ENCODE data around the gene GALM. TPM values are rescaled to one million over a fixed set of nuclear protein-coding genes. Genes with fewer than 3 reads are reported as not detected.

GALM gene
- total RNA-seq, 1 experiment from 2014 or later: 9.1 TPM

DNA sequence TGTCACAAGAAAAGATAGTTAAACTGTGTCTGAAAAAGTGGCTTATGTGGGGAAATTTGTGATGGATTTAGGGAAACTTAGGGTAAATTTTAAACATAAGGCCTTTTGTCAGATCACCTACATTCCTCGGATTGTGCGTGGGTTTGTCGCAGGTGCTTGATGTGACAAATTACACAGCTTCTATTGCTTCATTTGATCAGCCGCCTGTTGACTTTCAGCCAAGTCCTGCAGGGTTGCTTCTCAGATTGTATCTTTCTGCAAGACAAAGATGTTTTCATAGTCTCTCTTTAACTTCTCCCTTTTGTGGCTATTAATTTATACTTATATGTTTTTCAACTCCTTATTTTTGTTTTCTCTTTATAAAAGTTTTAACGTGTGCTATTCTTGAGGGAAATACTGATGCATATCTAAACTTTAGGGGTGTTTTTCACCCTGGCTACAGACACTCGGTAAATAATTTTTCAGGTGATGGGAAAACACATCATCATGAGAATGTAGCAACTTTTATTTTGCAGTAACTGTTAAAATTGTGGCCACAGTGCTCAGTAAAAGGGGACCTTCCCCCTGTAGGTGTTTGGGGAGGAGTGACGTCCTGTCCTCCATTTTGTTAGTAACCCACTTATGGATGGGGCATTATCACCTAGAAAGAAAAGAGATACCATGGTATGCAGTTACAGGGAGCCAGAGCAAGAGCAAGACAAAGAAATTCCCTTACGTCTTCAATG is 31.4 kb downstream of the GALM start:
- TF ChIP-seq, protein P1, sequence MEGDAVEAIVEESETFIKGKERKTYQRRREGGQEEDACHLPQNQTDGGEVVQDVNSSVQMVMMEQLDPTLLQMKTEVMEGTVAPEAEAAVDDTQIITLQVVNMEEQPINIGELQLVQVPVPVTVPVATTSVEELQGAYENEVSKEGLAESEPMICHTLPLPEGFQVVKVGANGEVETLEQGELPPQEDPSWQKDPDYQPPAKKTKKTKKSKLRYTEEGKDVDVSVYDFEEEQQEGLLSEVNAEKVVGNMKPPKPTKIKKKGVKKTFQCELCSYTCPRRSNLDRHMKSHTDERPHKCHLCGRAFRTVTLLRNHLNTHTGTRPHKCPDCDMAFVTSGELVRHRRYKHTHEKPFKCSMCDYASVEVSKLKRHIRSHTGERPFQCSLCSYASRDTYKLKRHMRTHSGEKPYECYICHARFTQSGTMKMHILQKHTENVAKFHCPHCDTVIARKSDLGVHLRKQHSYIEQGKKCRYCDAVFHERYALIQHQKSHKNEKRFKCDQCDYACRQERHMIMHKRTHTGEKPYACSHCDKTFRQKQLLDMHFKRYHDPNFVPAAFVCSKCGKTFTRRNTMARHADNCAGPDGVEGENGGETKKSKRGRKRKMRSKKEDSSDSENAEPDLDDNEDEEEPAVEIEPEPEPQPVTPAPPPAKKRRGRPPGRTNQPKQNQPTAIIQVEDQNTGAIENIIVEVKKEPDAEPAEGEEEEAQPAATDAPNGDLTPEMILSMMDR (IDR thresholded peaks at IDR 0.05; ENCODE audit: unreplicated experiment): no peak
- H3K27ac Mint-ChIP-seq (ENCODE audit: unreplicated experiment): no peak overlapping the region
- CTCF ChIA-PET: no interaction called here
- H3K36me3 Mint-ChIP-seq (ENCODE audit: insufficient read depth, unreplicated experiment): no peaks in the 10 kb centered on the region
- no peak overlapping the region for H3K4me3 Mint-ChIP-seq (ENCODE audit: low read depth, unreplicated experiment)
- no TSS peak for BruUV-seq (replicated peaks)
- peaks cover 10% of the 10 kb centered on the region for H3K4me1 Mint-ChIP-seq (ENCODE audit: low read depth, unreplicated experiment)
- H3K9me3 Mint-ChIP-seq (ENCODE audit: low read depth, unreplicated experiment): no peaks in the 10 kb centered on the region
- intact Hi-C loops (cut with micrococcal nuclease; ENCODE audit: unreplicated experiment): no loop called here
- H3K27me3 Mint-ChIP-seq (ENCODE audit: unreplicated experiment): no peaks in the 10 kb centered on the region
- DNase-seq: no peak

GRCh38 chr2:38698467-38699003 is 32.6 kb downstream of the GALM start:
- BruUV-seq (replicated peaks): no TSS peak
- H3K4me3 Mint-ChIP-seq (ENCODE audit: low read depth, unreplicated experiment): no peak overlapping the region
- no peak overlapping the region for H3K27ac Mint-ChIP-seq (ENCODE audit: unreplicated experiment)
- DNase-seq: no peak
- intact Hi-C loops (cut with micrococcal nuclease; ENCODE audit: unreplicated experiment): no loop called here
- TF ChIP-seq, protein P1 (IDR thresholded peaks at IDR 0.05; ENCODE audit: unreplicated experiment): no peak
- CTCF ChIA-PET: interaction anchor here (1.1 kb wide), 1 partner anchor 145 kb away, joined by 3 read pairs; no protein-coding TSS in a partner anchor
- no peaks in the 10 kb centered on the region for H3K9me3 Mint-ChIP-seq (ENCODE audit: low read depth, unreplicated experiment)
- no peaks in the 10 kb centered on the region for H3K4me1 Mint-ChIP-seq (ENCODE audit: low read depth, unreplicated experiment)
- H3K27me3 Mint-ChIP-seq (ENCODE audit: unreplicated experiment): no peaks in the 10 kb centered on the region
- no peaks in the 10 kb centered on the region for H3K36me3 Mint-ChIP-seq (ENCODE audit: insufficient read depth, unreplicated experiment)

GRCh38 chr2:38700113-38700785 is 34.3 kb downstream of the GALM start:
- no TSS peak for BruUV-seq (replicated peaks)
- H3K4me1 Mint-ChIP-seq (ENCODE audit: low read depth, unreplicated experiment): no peaks in the 10 kb centered on the region
- no peaks in the 10 kb centered on the region for H3K36me3 Mint-ChIP-seq (ENCODE audit: insufficient read depth, unreplicated experiment)
- no peak for DNase-seq
- H3K27ac Mint-ChIP-seq (ENCODE audit: unreplicated experiment): no peak overlapping the region
- intact Hi-C loops (cut with micrococcal nuclease; ENCODE audit: unreplicated experiment): no loop called here
- H3K9me3 Mint-ChIP-seq (ENCODE audit: low read depth, unreplicated experiment): no peaks in the 10 kb centered on the region
- H3K4me3 Mint-ChIP-seq (ENCODE audit: low read depth, unreplicated experiment): no peak overlapping the region
- TF ChIP-seq, protein P1 (IDR thresholded peaks at IDR 0.05; ENCODE audit: unreplicated experiment): no peak
- CTCF ChIA-PET: interaction anchor here (0.6 kb wide), 1 partner anchor 1385 kb away, joined by 3 read pairs; no protein-coding TSS in a partner anchor
- no peaks in the 10 kb centered on the region for H3K27me3 Mint-ChIP-seq (ENCODE audit: unreplicated experiment)

GRCh38 chr2:38700881-38701458 is 35.1 kb downstream of the GALM start:
- Mint-ChIP-seq H3K27me3 (ENCODE audit: unreplicated experiment) (no peaks in the 10 kb centered on the region), H3K4me1 (ENCODE audit: low read depth, unreplicated experiment) (no peaks in the 10 kb centered on the region), H3K4me3 (ENCODE audit: low read depth, unreplicated experiment) (no peak overlapping the region), H3K9me3 (ENCODE audit: low read depth, unreplicated experiment) (no peaks in the 10 kb centered on the region), H3K27ac (ENCODE audit: unreplicated experiment) (no peak overlapping the region), H3K36me3 (ENCODE audit: insufficient read depth, unreplicated experiment) (no peaks in the 10 kb centered on the region)
- intact Hi-C loops (cut with micrococcal nuclease; ENCODE audit: unreplicated experiment): no loop called here
- no TSS peak for BruUV-seq (replicated peaks)
- TF ChIP-seq, protein P1 (IDR thresholded peaks at IDR 0.05; ENCODE audit: unreplicated experiment): no peak
- DNase-seq: no peak
- CTCF ChIA-PET: interaction anchor here (0.6 kb wide), 1 partner anchor 1385 kb away, joined by 3 read pairs; no protein-coding TSS in a partner anchor

Measured in Calu3 (cell line).